ENCODE data around the gene ATXN1L.
A peak's percentile ranks its signal among the peaks of the same experiment; 100 is the strongest.

Gene ATXN1L

DNA sequence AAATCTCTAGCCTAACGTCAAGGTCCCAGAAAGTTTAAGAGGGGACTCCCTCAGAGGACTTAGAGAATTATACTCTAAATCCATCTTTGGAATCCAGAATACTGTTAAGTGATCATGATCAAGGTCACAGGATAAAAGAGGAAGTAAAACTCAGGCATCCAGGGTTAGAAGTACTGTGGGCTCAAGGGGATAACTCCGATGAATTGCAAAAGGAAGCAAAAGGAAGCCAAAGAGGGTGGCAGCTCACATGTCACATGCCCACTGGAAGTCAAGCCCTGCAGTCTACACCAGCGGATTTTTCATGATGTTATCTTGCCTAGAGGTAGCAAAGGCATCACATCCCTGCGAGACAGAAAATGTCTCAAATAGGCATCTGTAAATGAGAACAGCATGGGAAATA is 34.4 kb downstream of the ATXN1L start:
- Histone ChIP-seq H3K4me2 (no peak overlapping the region), H2AFZ (ENCODE audit: low read depth) (no peak overlapping the region), H3K27ac (no peak overlapping the region), H4K20me1 (ENCODE audit: insufficient read depth) (no peaks in the 10 kb centered on the region), H3K4me1 (ENCODE audit: low read depth, poor library complexity, severe bottlenecking) (peaks cover 28% of the 10 kb centered on the region), H3K27me3 (ENCODE audit: insufficient read depth, low read depth) (no peaks in the 10 kb centered on the region), H3K36me3 (ENCODE audit: insufficient read depth) (no peaks in the 10 kb centered on the region), H3K9ac (no peak overlapping the region), H3K4me3 (IDR thresholded peaks at IDR 0.05; ENCODE audit: insufficient read depth, low read depth, low read length) (no peak overlapping the region), H3K79me2 (ENCODE audit: insufficient read depth, low read depth) (no peaks in the 10 kb centered on the region)
- TF ChIP-seq, protein P1, sequence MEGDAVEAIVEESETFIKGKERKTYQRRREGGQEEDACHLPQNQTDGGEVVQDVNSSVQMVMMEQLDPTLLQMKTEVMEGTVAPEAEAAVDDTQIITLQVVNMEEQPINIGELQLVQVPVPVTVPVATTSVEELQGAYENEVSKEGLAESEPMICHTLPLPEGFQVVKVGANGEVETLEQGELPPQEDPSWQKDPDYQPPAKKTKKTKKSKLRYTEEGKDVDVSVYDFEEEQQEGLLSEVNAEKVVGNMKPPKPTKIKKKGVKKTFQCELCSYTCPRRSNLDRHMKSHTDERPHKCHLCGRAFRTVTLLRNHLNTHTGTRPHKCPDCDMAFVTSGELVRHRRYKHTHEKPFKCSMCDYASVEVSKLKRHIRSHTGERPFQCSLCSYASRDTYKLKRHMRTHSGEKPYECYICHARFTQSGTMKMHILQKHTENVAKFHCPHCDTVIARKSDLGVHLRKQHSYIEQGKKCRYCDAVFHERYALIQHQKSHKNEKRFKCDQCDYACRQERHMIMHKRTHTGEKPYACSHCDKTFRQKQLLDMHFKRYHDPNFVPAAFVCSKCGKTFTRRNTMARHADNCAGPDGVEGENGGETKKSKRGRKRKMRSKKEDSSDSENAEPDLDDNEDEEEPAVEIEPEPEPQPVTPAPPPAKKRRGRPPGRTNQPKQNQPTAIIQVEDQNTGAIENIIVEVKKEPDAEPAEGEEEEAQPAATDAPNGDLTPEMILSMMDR (conservative IDR thresholded peaks at IDR 0.05; ENCODE audit: low read depth, low read length), result no peak

- no peaks in the 10 kb centered on the region for H3K27me3 ChIP-seq (ENCODE audit: insufficient read depth, low read depth)
- peak overlapping the region; percentile 67; the same call in 1 of the 2 replicates for H3K9ac ChIP-seq
- H4K20me1 ChIP-seq (ENCODE audit: insufficient read depth), result no peaks in the 10 kb centered on the region
- H3K4me2 ChIP-seq, result peak overlapping the region; percentile 75
- peak overlapping the region; percentile 50; the same call in 1 of the 2 replicates for H3K27ac ChIP-seq
- H2AFZ ChIP-seq (ENCODE audit: low read depth), result peak overlapping the region; percentile 97
- H3K4me1 ChIP-seq (ENCODE audit: low read depth, poor library complexity, severe bottlenecking), result peaks cover 30% of the 10 kb centered on the region
- TF ChIP-seq, protein P1 (conservative IDR thresholded peaks at IDR 0.05; ENCODE audit: low read depth, low read length), result peak; percentile 87
- H3K36me3 ChIP-seq (ENCODE audit: insufficient read depth), result no peaks in the 10 kb centered on the region
- H3K4me3 ChIP-seq (IDR thresholded peaks at IDR 0.05; ENCODE audit: insufficient read depth, low read depth, low read length), result no peak overlapping the region
- H3K79me2 ChIP-seq (ENCODE audit: insufficient read depth, low read depth), result no peaks in the 10 kb centered on the region
Observed at GRCh38 chr16:71882505-71883167, 36.9 kb downstream of the ATXN1L start.

GRCh38 chr16:71883168-71883848 is 37.5 kb downstream of the ATXN1L start:
- TF ChIP-seq, protein P1 (conservative IDR thresholded peaks at IDR 0.05; ENCODE audit: low read depth, low read length), result no peak
- Histone ChIP-seq H3K9ac (peak overlapping the region; percentile 67), H3K27me3 (ENCODE audit: insufficient read depth, low read depth) (no peaks in the 10 kb centered on the region), H4K20me1 (ENCODE audit: insufficient read depth) (no peaks in the 10 kb centered on the region), H3K36me3 (ENCODE audit: insufficient read depth) (no peaks in the 10 kb centered on the region), H3K27ac (peak overlapping the region; percentile 50; the same call in 1 of the 2 replicates), H3K79me2 (ENCODE audit: insufficient read depth, low read depth) (no peaks in the 10 kb centered on the region), H3K4me3 (IDR thresholded peaks at IDR 0.05; ENCODE audit: insufficient read depth, low read depth, low read length) (no peak overlapping the region), H3K4me1 (ENCODE audit: low read depth, poor library complexity, severe bottlenecking) (peaks cover 30% of the 10 kb centered on the region), H3K4me2 (peak overlapping the region; percentile 75), H2AFZ (ENCODE audit: low read depth) (peak overlapping the region; percentile 97)

DNA sequence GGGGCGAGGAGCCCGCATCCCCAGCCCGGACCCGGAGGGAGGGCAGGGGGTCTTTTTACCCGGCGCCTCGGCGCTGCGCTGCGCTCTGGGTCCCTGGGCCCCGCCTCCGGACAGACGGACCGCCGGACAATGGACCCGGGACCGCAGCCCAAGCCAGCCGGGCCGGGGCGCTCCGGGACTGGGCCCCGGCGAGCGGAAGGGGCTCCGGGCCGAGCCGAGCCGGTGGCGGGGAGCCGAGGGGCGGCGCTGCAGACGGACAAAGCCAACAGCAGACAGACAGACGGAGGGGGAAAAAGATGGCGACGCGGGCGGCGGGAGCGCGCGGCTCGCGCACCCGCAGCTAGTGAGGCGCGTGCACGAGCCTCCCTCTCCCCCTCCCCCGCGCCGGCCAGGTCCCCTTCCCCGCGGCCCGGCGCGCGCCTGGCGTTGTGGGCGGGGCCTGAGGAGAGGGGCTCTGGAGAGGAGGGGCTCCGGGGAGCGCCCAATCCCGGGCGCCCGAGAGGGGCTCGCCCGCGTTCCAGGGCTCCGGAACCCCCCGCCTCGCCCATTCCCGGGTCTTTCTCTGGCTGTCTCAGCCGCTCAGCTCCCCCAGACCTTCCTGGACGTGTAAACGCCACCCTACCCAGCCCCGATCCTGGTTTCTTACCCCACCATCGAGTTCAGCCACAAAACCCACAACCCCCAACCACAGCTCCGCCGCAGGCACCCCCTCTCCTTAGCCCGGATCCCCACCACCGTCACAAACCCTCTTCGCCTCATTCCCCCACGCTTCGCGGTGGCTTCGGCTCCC is 38.3 kb downstream of the ATXN1L start, which contains the start of gene ZNF821:
TSS of gene ZNF821 (minus strand) at position 334 of the 790 bp plus-strand sequence. CDS start 4,236 bp downstream, outside the sequence.
- Histone ChIP-seq H3K27me3 (ENCODE audit: insufficient read depth, low read depth) (no peaks in the 10 kb centered on the region), H3K79me2 (ENCODE audit: insufficient read depth, low read depth) (no peaks in the 10 kb centered on the region), H2AFZ (ENCODE audit: low read depth) (peak within 1 kb of the TSS; percentile 97), H3K4me3 (IDR thresholded peaks at IDR 0.05; ENCODE audit: insufficient read depth, low read depth, low read length) (no peak within 1 kb of the TSS), H3K4me2 (peak within 1 kb of the TSS; percentile 75), H4K20me1 (ENCODE audit: insufficient read depth) (no peaks in the 10 kb centered on the region), H3K36me3 (ENCODE audit: insufficient read depth) (no peaks in the 10 kb centered on the region), H3K9ac (peak within 1 kb of the TSS; percentile 67), H3K27ac (peak within 1 kb of the TSS; percentile 50), H3K4me1 (ENCODE audit: low read depth, poor library complexity, severe bottlenecking) (peaks cover 30% of the 10 kb centered on the region)
- TF ChIP-seq, protein P1 (conservative IDR thresholded peaks at IDR 0.05; ENCODE audit: low read depth, low read length), result peak; percentile 47

All from KMS-11 (cell line).